Heart right ventricle (tissue), 16 donors: ENCODE results near the gene NELFB. TPM values are rescaled to one million over a fixed set of nuclear protein-coding genes. Genes with fewer than 3 reads are reported as not detected.
A peak's percentile ranks its signal among the peaks of the same experiment; 100 is the strongest.

Source experiments
- ATAC-seq, 8 donors: fragments of 200-7000 bp; cut with Tn5 transposase; one replicate each; pipeline ENCODE4 v1.9.1; 2020; ENCODE audit warnings: mild to moderate bottlenecking in 8 of 8, moderate library complexity in 8 of 8, moderate number of reproducible peaks in 1 of 8
- DNase-seq, 2 donors: peaks; one replicate each; pipeline ENCODE4 v3.0.0-alpha.2; 2020
- H3K27ac ChIP-seq, 10 donors: fragments of 200-600 bp; sonication (generic) in 2 of 10; one replicate each; pipeline versions ENCODE4 v1.5.0 to v1.8.0; 2020 to 2022; ENCODE audit warnings: mild to moderate bottlenecking in 3 of 10
- H3K27me3 ChIP-seq, 7 donors: fragments of 200-600 bp; one replicate each; pipeline ENCODE4 v1.8.0; 2021 to 2022; ENCODE audit warnings: mild to moderate bottlenecking in 2 of 7
- H3K36me3 ChIP-seq, 9 donors: fragments of 200-600 bp; sonication (generic) in 1 of 9; one replicate each; pipeline versions ENCODE4 v1.5.0 to v1.8.0; 2020 to 2022; ENCODE audit warnings: mild to moderate bottlenecking in 2 of 9
- H3K4me1 ChIP-seq, 9 donors: fragments of 200-600 bp; sonication (generic) in 1 of 9; one replicate each; pipeline versions ENCODE4 v1.5.0 to v1.8.0; 2020 to 2022; ENCODE audit warnings: mild to moderate bottlenecking in 4 of 9
- H3K4me3 ChIP-seq, 10 donors: fragments of 200-600 bp; sonication (generic) in 2 of 10; one replicate each; pipeline versions ENCODE4 v1.5.0 to v1.8.0; 2020 to 2022; ENCODE audit warnings: mild to moderate bottlenecking in 7 of 10, moderate library complexity in 2 of 10
- H3K9me3 ChIP-seq, 11 donors: fragments of 200-600 bp in 10 of 11; sonication (generic) in 2 of 11; one replicate each; pipeline versions ENCODE4 v1.5.0 to v1.8.0; 2013 to 2022; ENCODE audit warnings: mild to moderate bottlenecking in 2 of 11, control low read depth in 1 of 11, moderate library complexity in 1 of 11
- CTCF ChIP-seq, 9 donors: fragments of 200-600 bp; sonication (generic) in 2 of 9; IDR thresholded peaks; one replicate each; pipeline versions ENCODE4 v1.5.0 to v1.8.0; 2021 to 2022; ENCODE audit warnings: antibody characterized with exemption in 9 of 9, mild to moderate bottlenecking in 5 of 9, moderate library complexity in 1 of 9
- WGBS, 2 donors: extraction: QIAGEN DNeasy Blood & Tissue Kit; methylation state at CpG; one replicate each; pipeline ENCODE4 v1.1.7; 2013; ENCODE audit warnings: inconsistent platforms in 1 of 2; 5-methylcytosine and 5-hydroxymethylcytosine counted together
- intact Hi-C, 10 donors: fragments of 100-400 bp; cut with DNase I; formaldehyde crosslinking; loops; one replicate each; pipeline versions ENCODE4 v1.11.1 to v1.14.2; 2022
- polyA plus RNA-seq, 2 donors: library from polyadenylated mRNA; stranded (reverse); fragments of 200-250 nt; gene quantifications; one replicate each; pipeline ENCODE4 v1.2.3, GENCODE V29; 2013
- total RNA-seq, 10 donors: library from RNA; stranded (reverse); fragmentation: NEBNext Ultra II Directional in 3 of 10; extraction: Animal tissue kit (Norgen Biotek cat#: 25700) in 3 of 10; gene quantifications; one replicate each; pipeline versions ENCODE4 v1.2.1 to v1.2.4, GENCODE V29; 2021 to 2023
- donor health status: Arrhythmogenic right ventricular cardiomyopathy.
- donor health status: ischemic (EF 13 %, LVEDD 7.1; RV severe dilation, severe dysfunction).
- donor health status: healthy with polysubstance abuse.
- donor health status: DM: no; HTN: yes; CAD: no.
- donor health status: DM: no; HTN: no; CAD: no.
- donor health status: ischemic (EF 25% LVEDD 6.9; RV normal size, moderate dysfunction).
- donor health status: ischemic (EF 25% LVEDD 5.7; RV mildly dilated, moderate dysfunction).
- donor health status: healthy.
- donor health status: DM: yes; HTN: yes; CAD: no.
- donor health status: Ischemic cardiomyopathy.
- donor health status: ischemic (EF 35%, LVEDD 5.7; RV mildly dilated, moderate dysfunction).
- donor health status: nonischemic (EF 11% LVEDD 7.7; RV severe dilation, severe dysfunction).
- donor health status: DM: yes; HTN: yes; CAD: no.
- donor health status: PGD.
- donor health status: ischemic (EF 29% LVEDD 5.4; RV normal size, mild dysfunction).
- donor health status: nonischemic (EF 23%, LVEDD 6.1; RV moderate dilation, normal function).

The NELFB gene
- total and polyA plus RNA-seq, 12 donors, result 31.5 to 52.9 (median 39.2) TPM

- 72 to 74% methylated on average over 133 to 139 of the region's 139 CpGs for WGBS, 2 donors
- Histone ChIP-seq H3K27me3 (no peaks in the 10 kb centered on the region), H3K4me3 (peak overlapping the region in 9 of 10 donors; percentile 37 to 70 (median 63)), H3K9me3 (no peaks in the 10 kb centered on the region), H3K4me1 (peaks cover 28 to 81% (median 53%) of the 10 kb centered on the region in 9 donors), H3K27ac (peak overlapping the region; percentile 91 to 100 (median 98)), H3K36me3 (peaks cover 0 to 52% (median 3%) of the 10 kb centered on the region in 9 donors)
- intact Hi-C loops, result no loop called here
- ATAC-seq (no peak), DNase-seq (peak in 1 of 2 donors; percentile 22)
- TF ChIP-seq CTCF (IDR thresholded peaks at IDR 0.05), result no peak
These were observed 23.9 kb downstream of the NELFB start for GRCh38 chr9:137278721-137279711.

GRCh38 chr9:137279741-137280473 is 24.8 kb downstream of the NELFB start:
- no peak for ATAC-seq
- Histone ChIP-seq H3K4me1 (peaks cover 25 to 73% (median 46%) of the 10 kb centered on the region in 9 donors), H3K27me3 (no peaks in the 10 kb centered on the region), H3K27ac (no peak overlapping the region), H3K9me3 (no peaks in the 10 kb centered on the region), H3K36me3 (peaks cover 0 to 50% (median 3%) of the 10 kb centered on the region in 9 donors), H3K4me3 (no peak overlapping the region)
- intact Hi-C loops, result no loop called here
- no peak for TF ChIP-seq CTCF (IDR thresholded peaks at IDR 0.05)
- WGBS, 2 donors, result 84 to 91% methylated on average over 41 of the region's 41 CpGs
- no peak for DNase-seq

GRCh38 chr9:137280474-137281344 is 25.6 kb downstream of the NELFB start:
- ATAC-seq, result peak in 1 of 8 donors; percentile 5
- Histone ChIP-seq H3K9me3 (peaks cover 0 to 4% (median 0%) of the 10 kb centered on the region in 11 donors), H3K27ac (no peak overlapping the region), H3K4me1 (peaks cover 21 to 69% (median 39%) of the 10 kb centered on the region in 9 donors), H3K4me3 (peak overlapping the region in 4 of 10 donors; percentile 5 to 10 (median 8)), H3K27me3 (no peaks in the 10 kb centered on the region), H3K36me3 (peaks cover 0 to 50% (median 3%) of the 10 kb centered on the region in 9 donors)
- peak in 8 of 9 donors; percentile 25 to 61 (median 53) for TF ChIP-seq CTCF (IDR thresholded peaks at IDR 0.05)
- DNase-seq, result peak in 1 of 2 donors; percentile 39
- intact Hi-C loops, result no loop called here
- WGBS, 2 donors, result 44 to 47% methylated on average over 80 to 85 of the region's 85 CpGs
